ENCODE data around the gene NETO1. TPM values are rescaled to one million over a fixed set of nuclear protein-coding genes. Genes with fewer than 3 reads are reported as not detected.
A peak's percentile ranks its signal among the peaks of the same experiment; 100 is the strongest.

The NETO1 gene
- total RNA-seq, 1 donor from 2014 or later: 3.3 TPM

GRCh38 chr18:72895548-72895947, 27.8 kb upstream of the NETO1 start:
- no peak for TF ChIP-seq CTCF (conservative IDR thresholded peaks at IDR 0.05; ENCODE audit: low read depth, low read length)
- H3K4me3 ChIP-seq (ENCODE audit: low read depth, low read length): no peak overlapping the region
- peak; percentile 63 for DNase-seq (ENCODE audit: low read depth)

- H3K4me3 ChIP-seq (ENCODE audit: low read depth, low read length): no peak overlapping the region
- no peak for DNase-seq (ENCODE audit: low read depth)
- TF ChIP-seq CTCF (conservative IDR thresholded peaks at IDR 0.05; ENCODE audit: low read depth, low read length): no peak
Measured at GRCh38 chr18:72878561-72878960, 10.8 kb upstream of the NETO1 start.

- no peak for TF ChIP-seq CTCF (conservative IDR thresholded peaks at IDR 0.05; ENCODE audit: low read depth, low read length)
- no peak overlapping the region for H3K4me3 ChIP-seq (ENCODE audit: low read depth, low read length)
- no peak for DNase-seq (ENCODE audit: low read depth)
Measured at GRCh38 chr18:72878143-72878542, 10.4 kb upstream of the NETO1 start.

GRCh38 chr18:72871091-72871490, 3.3 kb upstream of the NETO1 start:
- no peak overlapping the region for H3K4me3 ChIP-seq (ENCODE audit: low read depth, low read length)
- no peak for TF ChIP-seq CTCF (conservative IDR thresholded peaks at IDR 0.05; ENCODE audit: low read depth, low read length)
- no peak for DNase-seq (ENCODE audit: low read depth)

- peak; percentile 6 for DNase-seq (ENCODE audit: low read depth)
- H3K4me3 ChIP-seq (ENCODE audit: low read depth, low read length): peak overlapping the region; percentile 61
- TF ChIP-seq CTCF (conservative IDR thresholded peaks at IDR 0.05; ENCODE audit: low read depth, low read length): no peak
Measured at GRCh38 chr18:72869226-72870185, 1.7 kb upstream of the NETO1 start.

GRCh38 chr18:72868585-72869225, 918 bp upstream of the NETO1 start:
- no peak for DNase-seq (ENCODE audit: low read depth)
- no peak for TF ChIP-seq CTCF (conservative IDR thresholded peaks at IDR 0.05; ENCODE audit: low read depth, low read length)
- peak overlapping the region; percentile 61 for H3K4me3 ChIP-seq (ENCODE audit: low read depth, low read length)
